HepG2 (cell line): ENCODE measurements around the gene KPNA3. TPM values are rescaled to one million over a fixed set of nuclear protein-coding genes. Genes with fewer than 3 reads are reported as not detected.

ENCODE experiments used
- GABPB1 ChIP-seq: IDR thresholded peaks from 2 replicates; pipeline ENCODE4 v1.6.1; 2016; ENCODE audit warnings: mild to moderate bottlenecking, missing genetic modification reagents, moderate library complexity, missing compliant biosample characterization
- MLLT10 ChIP-seq: sonication (generic); formaldehyde crosslinking; IDR thresholded peaks from 2 replicates; pipeline ENCODE4 v1.4.0; 2020; ENCODE audit warnings: missing genetic modification reagents
- RAD21 ChIP-seq: fragments of 450-650 bp; formaldehyde crosslinking; IDR thresholded peaks from 2 replicates; pipeline ENCODE4 v1.5.0; 2020; ENCODE audit warnings: mild to moderate bottlenecking
- RORA ChIP-seq: sonication (generic); formaldehyde crosslinking; IDR thresholded peaks from 2 replicates; pipeline ENCODE4 v1.5.0; 2020; ENCODE audit warnings: mild to moderate bottlenecking, missing genetic modification reagents, moderate library complexity
- ZBTB20 ChIP-seq: sonication (generic); formaldehyde crosslinking; IDR thresholded peaks from 2 replicates; pipeline ENCODE4 v1.8.1; 2023; ENCODE audit warnings: missing genetic modification reagents, low read depth, mild to moderate bottlenecking, borderline replicate concordance
- ZFP1 ChIP-seq: IDR thresholded peaks from 2 replicates; pipeline ENCODE4 v1.6.1; 2016
- ZFY ChIP-seq: sonication (generic); formaldehyde crosslinking; IDR thresholded peaks from 2 replicates; pipeline ENCODE4 v1.4.0; 2020; ENCODE audit warnings: missing genetic modification reagents
- ZNF205 ChIP-seq: IDR thresholded peaks from 2 replicates; pipeline ENCODE4 v1.6.1; 2018; ENCODE audit warnings: missing biosample characterization, missing genetic modification reagents
- ZNF225 ChIP-seq: sonication (generic); formaldehyde crosslinking; IDR thresholded peaks from 2 replicates; pipeline ENCODE4 v1.4.0; 2020; ENCODE audit warnings: mild to moderate bottlenecking, missing genetic modification reagents
- ZNF549 ChIP-seq: sonication (generic); formaldehyde crosslinking; IDR thresholded peaks from 2 replicates; pipeline ENCODE4 v1.5.0; 2020; ENCODE audit warnings: missing genetic modification reagents
- ZNF558 ChIP-seq: sonication (generic); formaldehyde crosslinking; IDR thresholded peaks from 2 replicates; pipeline ENCODE4 v1.9.0; 2022; ENCODE audit warnings: mild to moderate bottlenecking, missing genetic modification reagents, borderline replicate concordance
- ZNF777 ChIP-seq: sonication (generic); formaldehyde crosslinking; IDR thresholded peaks from 2 replicates; pipeline ENCODE4 v1.4.0; 2020; ENCODE audit warnings: missing genetic modification reagents
- polyA plus RNA-seq, 8 experiments: library from polyadenylated mRNA; depleted of rRNA in 3 of 8; stranded (reverse) in 7 of 8; unstranded in 1 of 8; fragments of >200 nt; fragmentation: Illumina TruSeq in 4 of 8; extraction: Trizol in 4 of 8; gene quantifications; 2 replicates each; pipeline versions ENCODE4 v1.2.1 to v1.2.3, GENCODE V29; 2011 to 2016; ENCODE audit warnings: low read depth in 4 of 8, missing spikeins in 1 of 8, mixed read lengths in 1 of 8; ENCODE audit not compliant: insufficient read depth in 1 of 8
- total RNA-seq, 5 experiments: library from RNA; depleted of rRNA; stranded (reverse); fragments of >200 nt; fragmentation: Illumina TruSeq; extraction: Trizol; gene quantifications; 2 replicates each; pipeline ENCODE4 v1.2.3, GENCODE V29; 2016; ENCODE audit warnings: low read depth in 1 of 5
- TF ChIP-seq, protein P1 (sequence below): sonication (generic); formaldehyde crosslinking; IDR thresholded peaks from 2 replicates; pipeline ENCODE4 v1.8.1; 2022; ENCODE audit warnings: low read depth, mild to moderate bottlenecking, missing genetic modification reagents
- TF ChIP-seq, protein P2 (sequence below): sonication (generic); formaldehyde crosslinking; IDR thresholded peaks from 2 replicates; pipeline ENCODE4 v1.8.1; 2023; ENCODE audit warnings: mild to moderate bottlenecking, missing genetic modification reagents
- TF ChIP-seq, protein P3 (sequence below), 2 experiments: fragments of 450-650 bp in 1 of 2; sonication (generic) in 1 of 2; formaldehyde crosslinking; IDR thresholded peaks; 2 replicates each; pipeline versions ENCODE4 v1.5.0 to v1.8.0; 2020 to 2022; ENCODE audit warnings: mild to moderate bottlenecking in 1 of 2, missing genetic modification reagents in 1 of 2
- TF ChIP-seq, protein P4 (sequence below): sonication (generic); formaldehyde crosslinking; IDR thresholded peaks from 2 replicates; pipeline ENCODE4 v1.8.0; 2022; ENCODE audit warnings: low read depth, missing genetic modification reagents
- TF ChIP-seq, protein P5 (sequence below): sonication (generic); formaldehyde crosslinking; IDR thresholded peaks from 2 replicates; pipeline ENCODE4 v1.4.0; 2020; ENCODE audit warnings: low read depth, mild to moderate bottlenecking, missing genetic modification reagents

Gene KPNA3
- total and polyA plus RNA-seq, 2 of the 13 experiments (the other 11 are each of a cell fraction or from before 2014, with no cell fraction given), result 13.0 to 28.9 TPM

DNA sequence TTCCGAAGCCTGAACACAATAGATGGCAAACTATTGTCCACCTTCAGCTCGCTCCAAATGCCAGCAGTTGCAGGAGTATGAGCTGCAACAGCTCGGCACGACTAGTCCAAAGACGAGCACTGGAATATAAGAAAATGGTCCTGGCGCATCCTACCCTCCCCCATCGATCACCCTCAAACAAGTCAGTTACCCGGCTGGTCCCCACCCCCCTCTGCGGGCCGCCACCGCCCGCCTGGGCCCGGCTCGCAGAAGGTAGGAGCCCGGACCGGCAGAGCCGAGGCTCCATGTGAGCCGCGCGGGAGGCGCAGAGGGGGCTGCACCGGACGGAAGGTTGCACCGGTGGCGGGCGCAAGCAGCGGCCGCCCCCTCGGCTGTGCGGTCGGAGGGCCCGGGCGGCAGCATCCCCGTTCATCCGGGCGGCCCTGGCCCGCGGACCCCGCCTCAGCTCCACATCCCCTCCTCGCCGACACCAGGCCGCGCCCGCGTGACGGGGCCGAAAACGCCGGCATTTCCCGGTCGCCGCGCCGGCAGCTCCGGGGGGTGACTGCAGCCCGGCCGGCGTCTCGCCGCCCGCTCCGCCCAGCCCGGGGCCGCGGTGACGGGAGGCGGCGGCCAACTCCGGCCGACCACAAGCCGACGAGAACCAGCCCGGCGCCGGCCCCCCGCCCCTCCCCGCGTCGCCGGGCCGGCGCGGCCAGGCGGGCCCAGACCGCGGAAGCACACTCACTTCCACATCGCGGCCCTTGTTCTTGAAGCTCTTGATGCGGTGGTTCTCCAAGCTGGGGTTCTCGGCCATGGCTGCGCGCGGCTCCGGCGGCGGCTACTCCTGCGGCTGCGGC is 552 bp downstream of the KPNA3 start (continued):
- TF ChIP-seq, protein P1, sequence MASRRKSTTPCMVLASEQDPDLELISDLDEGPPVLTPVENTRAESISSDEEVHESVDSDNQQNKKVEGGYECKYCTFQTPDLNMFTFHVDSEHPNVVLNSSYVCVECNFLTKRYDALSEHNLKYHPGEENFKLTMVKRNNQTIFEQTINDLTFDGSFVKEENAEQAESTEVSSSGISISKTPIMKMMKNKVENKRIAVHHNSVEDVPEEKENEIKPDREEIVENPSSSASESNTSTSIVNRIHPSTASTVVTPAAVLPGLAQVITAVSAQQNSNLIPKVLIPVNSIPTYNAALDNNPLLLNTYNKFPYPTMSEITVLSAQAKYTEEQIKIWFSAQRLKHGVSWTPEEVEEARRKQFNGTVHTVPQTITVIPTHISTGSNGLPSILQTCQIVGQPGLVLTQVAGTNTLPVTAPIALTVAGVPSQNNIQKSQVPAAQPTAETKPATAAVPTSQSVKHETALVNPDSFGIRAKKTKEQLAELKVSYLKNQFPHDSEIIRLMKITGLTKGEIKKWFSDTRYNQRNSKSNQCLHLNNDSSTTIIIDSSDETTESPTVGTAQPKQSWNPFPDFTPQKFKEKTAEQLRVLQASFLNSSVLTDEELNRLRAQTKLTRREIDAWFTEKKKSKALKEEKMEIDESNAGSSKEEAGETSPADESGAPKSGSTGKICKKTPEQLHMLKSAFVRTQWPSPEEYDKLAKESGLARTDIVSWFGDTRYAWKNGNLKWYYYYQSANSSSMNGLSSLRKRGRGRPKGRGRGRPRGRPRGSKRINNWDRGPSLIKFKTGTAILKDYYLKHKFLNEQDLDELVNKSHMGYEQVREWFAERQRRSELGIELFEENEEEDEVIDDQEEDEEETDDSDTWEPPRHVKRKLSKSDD (CRISPR knock-in tag), result no peak
- TF ChIP-seq, protein P2, sequence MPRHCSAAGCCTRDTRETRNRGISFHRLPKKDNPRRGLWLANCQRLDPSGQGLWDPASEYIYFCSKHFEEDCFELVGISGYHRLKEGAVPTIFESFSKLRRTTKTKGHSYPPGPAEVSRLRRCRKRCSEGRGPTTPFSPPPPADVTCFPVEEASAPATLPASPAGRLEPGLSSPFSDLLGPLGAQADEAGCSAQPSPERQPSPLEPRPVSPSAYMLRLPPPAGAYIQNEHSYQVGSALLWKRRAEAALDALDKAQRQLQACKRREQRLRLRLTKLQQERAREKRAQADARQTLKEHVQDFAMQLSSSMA (CRISPR knock-in tag), result no peak
- TF ChIP-seq ZNF777 (CRISPR knock-in tag), result peak; percentile 60
- TF ChIP-seq ZBTB20 (CRISPR knock-in tag), result no peak
- TF ChIP-seq, protein P3, sequence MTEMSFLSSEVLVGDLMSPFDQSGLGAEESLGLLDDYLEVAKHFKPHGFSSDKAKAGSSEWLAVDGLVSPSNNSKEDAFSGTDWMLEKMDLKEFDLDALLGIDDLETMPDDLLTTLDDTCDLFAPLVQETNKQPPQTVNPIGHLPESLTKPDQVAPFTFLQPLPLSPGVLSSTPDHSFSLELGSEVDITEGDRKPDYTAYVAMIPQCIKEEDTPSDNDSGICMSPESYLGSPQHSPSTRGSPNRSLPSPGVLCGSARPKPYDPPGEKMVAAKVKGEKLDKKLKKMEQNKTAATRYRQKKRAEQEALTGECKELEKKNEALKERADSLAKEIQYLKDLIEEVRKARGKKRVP (CRISPR knock-in tag; IDR thresholded peaks at IDR 0.05), result no peak
- no peak for TF ChIP-seq ZNF225 (CRISPR knock-in tag)
- no peak for TF ChIP-seq RORA (CRISPR knock-in tag)
- no peak for TF ChIP-seq MLLT10
- TF ChIP-seq, protein P4, sequence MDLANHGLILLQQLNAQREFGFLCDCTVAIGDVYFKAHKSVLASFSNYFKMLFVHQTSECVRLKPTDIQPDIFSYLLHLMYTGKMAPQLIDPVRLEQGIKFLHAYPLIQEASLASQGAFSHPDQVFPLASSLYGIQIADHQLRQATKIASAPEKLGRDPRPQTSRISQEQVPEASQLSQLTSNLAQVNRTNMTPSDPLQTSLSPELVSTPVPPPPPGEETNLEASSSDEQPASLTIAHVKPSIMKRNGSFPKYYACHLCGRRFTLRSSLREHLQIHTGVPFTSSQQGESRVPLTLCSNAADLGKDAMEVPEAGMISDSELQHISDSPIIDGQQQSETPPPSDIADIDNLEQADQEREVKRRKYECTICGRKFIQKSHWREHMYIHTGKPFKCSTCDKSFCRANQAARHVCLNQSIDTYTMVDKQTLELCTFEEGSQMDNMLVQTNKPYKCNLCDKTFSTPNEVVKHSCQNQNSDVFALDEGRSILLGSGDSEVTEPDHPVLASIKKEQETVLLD (CRISPR knock-in tag), result 0 out of 2 replicates have a peak, but pooled peaks have one; percentile 3
- no peak for TF ChIP-seq ZNF558 (CRISPR knock-in tag)
- TF ChIP-seq ZFP1 (CRISPR knock-in tag), result no peak
- no peak for TF ChIP-seq ZNF549
- TF ChIP-seq RAD21 (CRISPR knock-in tag), result peak; percentile 33; the same call in 1 of the 2 replicates
- TF ChIP-seq GABPB1 (CRISPR knock-in tag), result 0 out of 2 replicates have a peak, but pooled peaks have one; percentile 28
- TF ChIP-seq, protein P5, sequence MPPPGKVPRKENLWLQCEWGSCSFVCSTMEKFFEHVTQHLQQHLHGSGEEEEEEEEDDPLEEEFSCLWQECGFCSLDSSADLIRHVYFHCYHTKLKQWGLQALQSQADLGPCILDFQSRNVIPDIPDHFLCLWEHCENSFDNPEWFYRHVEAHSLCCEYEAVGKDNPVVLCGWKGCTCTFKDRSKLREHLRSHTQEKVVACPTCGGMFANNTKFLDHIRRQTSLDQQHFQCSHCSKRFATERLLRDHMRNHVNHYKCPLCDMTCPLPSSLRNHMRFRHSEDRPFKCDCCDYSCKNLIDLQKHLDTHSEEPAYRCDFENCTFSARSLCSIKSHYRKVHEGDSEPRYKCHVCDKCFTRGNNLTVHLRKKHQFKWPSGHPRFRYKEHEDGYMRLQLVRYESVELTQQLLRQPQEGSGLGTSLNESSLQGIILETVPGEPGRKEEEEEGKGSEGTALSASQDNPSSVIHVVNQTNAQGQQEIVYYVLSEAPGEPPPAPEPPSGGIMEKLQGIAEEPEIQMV (CRISPR knock-in tag), result peak; percentile 18; the same call in 1 of the 2 replicates
- no peak for TF ChIP-seq ZNF205 (CRISPR knock-in tag)
- peak; percentile 61; the same call in 1 of the 2 replicates for TF ChIP-seq ZFY (CRISPR knock-in tag)
